NB4 (cell line): ENCODE measurements around the gene MEGF9.

Experiments used
- DNase-seq: peaks from one replicate; pipeline ENCODE4 v3.0.0; 2010; ENCODE audit warnings: low read depth
- H3K4me3 ChIP-seq: one replicate; pipeline ENCODE4 v1.5.1; 2011; ENCODE audit warnings: mild to moderate bottlenecking, low read depth, low read length, moderate library complexity
- CTCF ChIP-seq: IDR thresholded peaks from one replicate; pipeline ENCODE4 v1.5.1; 2012; ENCODE audit warnings: low read depth, low read length
- MAX ChIP-seq: IDR thresholded peaks from 2 replicates; pipeline ENCODE4 v1.6.1; 2011; ENCODE audit warnings: low read depth, low read length
- MYC ChIP-seq: IDR thresholded peaks from 2 replicates; pipeline ENCODE4 v1.6.1; 2011; ENCODE audit warnings: low read depth, low read length
- POLR2A ChIP-seq: IDR thresholded peaks from 2 replicates; pipeline ENCODE4 v1.6.1; 2011; ENCODE audit warnings: mild to moderate bottlenecking; ENCODE audit not compliant: insufficient read length; ENCODE audit errors: extremely low read depth

Gene MEGF9

GRCh38 chr9:120735415-120736126, 21.3 kb upstream of the MEGF9 start:
- DNase-seq: peak; percentile 93
- H3K4me3 ChIP-seq: no peak overlapping the region
- TF ChIP-seq MYC (peak; percentile 42; the same call in 1 of the 2 replicates), CTCF (no peak)

- no peak overlapping the region for H3K4me3 ChIP-seq
- DNase-seq: peak; percentile 41
- no peak for TF ChIP-seq POLR2A
- no peak for TF ChIP-seq MYC
- TF ChIP-seq CTCF: no peak
- no peak for TF ChIP-seq MAX
These were observed 20.5 kb upstream of the MEGF9 start for GRCh38 chr9:120734607-120735410.

GRCh38 chr9:120733190-120733589, 18.9 kb upstream of the MEGF9 start:
- TF ChIP-seq POLR2A (no peak), MYC (no peak), CTCF (no peak), MAX (no peak)
- no peak overlapping the region for H3K4me3 ChIP-seq
- no peak for DNase-seq

- no peak overlapping the region for H3K4me3 ChIP-seq
- no peak for TF ChIP-seq MYC
- TF ChIP-seq CTCF: no peak
- no peak for TF ChIP-seq POLR2A
- TF ChIP-seq MAX: no peak
- DNase-seq: no peak
These were observed 16.6 kb upstream of the MEGF9 start for GRCh38 chr9:120730654-120731514.

- peak; percentile 58 for DNase-seq
- H3K4me3 ChIP-seq: no peak overlapping the region
- TF ChIP-seq MYC: no peak
- peak; percentile 44 for TF ChIP-seq CTCF
These were observed 15.5 kb upstream of the MEGF9 start for GRCh38 chr9:120729791-120730241.
